Nephron (organoid): Measurements from ENCODE around the gene DUT.
A peak's percentile ranks its signal among the peaks of the same experiment; 100 is the strongest.

Experiments
- H3K27ac Mint-ChIP-seq, 3 experiments: 2 replicates each; pipeline ENCODE4 v1.8.0; 2020; ENCODE audit warnings: mixed read lengths in 3 of 3, mild to moderate bottlenecking in 2 of 3, moderate library complexity in 1 of 3
- H3K27me3 Mint-ChIP-seq: 2 replicates; pipeline ENCODE4 v1.8.0; 2021; ENCODE audit warnings: low read depth, mild to moderate bottlenecking, moderate library complexity, mixed read lengths
- H3K36me3 Mint-ChIP-seq: 2 replicates; pipeline ENCODE4 v1.8.0; 2020; ENCODE audit warnings: low read depth, mixed read lengths
- H3K4me1 Mint-ChIP-seq: 2 replicates; pipeline ENCODE4 v1.8.0; 2020; ENCODE audit warnings: mixed read lengths
- H3K4me3 Mint-ChIP-seq, 3 experiments: 2 replicates each; pipeline ENCODE4 v1.8.0; 2020; ENCODE audit warnings: mild to moderate bottlenecking in 3 of 3, mixed read lengths in 3 of 3, moderate library complexity in 2 of 3
- H3K9me3 Mint-ChIP-seq: 2 replicates; pipeline ENCODE4 v1.8.0; 2020; ENCODE audit warnings: mixed read lengths
- TF ChIP-seq, protein P1 (sequence below), 3 experiments: fragments of 200-600 bp; sonication (generic); IDR thresholded peaks; one replicate each; pipeline ENCODE4 v1.5.0; 2021; ENCODE audit warnings: antibody characterized with exemption in 3 of 3; ENCODE audit not compliant: unreplicated experiment in 3 of 3

DUT gene

DNA sequence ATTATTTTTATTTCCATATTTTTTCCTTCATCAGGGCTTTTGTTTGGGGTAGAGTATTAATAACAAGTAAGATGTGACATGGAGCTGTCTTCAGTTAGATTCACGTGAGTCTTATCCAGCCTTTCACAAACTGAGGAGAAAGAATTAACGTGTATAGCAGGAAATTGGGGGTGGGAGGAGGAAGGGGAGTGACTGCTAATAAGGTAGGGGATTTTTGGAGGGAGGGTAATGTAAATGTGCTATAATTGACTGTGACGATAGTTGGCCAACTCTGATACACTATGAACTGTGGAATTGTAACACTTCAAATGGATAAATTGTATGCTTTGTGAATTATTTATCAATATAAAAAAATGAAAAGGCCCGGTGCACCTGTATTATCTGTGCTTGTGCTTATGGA is 8.9 kb downstream of the DUT start:
- H3K9me3 Mint-ChIP-seq: no peaks in the 10 kb centered on the region
- TF ChIP-seq, protein P1, sequence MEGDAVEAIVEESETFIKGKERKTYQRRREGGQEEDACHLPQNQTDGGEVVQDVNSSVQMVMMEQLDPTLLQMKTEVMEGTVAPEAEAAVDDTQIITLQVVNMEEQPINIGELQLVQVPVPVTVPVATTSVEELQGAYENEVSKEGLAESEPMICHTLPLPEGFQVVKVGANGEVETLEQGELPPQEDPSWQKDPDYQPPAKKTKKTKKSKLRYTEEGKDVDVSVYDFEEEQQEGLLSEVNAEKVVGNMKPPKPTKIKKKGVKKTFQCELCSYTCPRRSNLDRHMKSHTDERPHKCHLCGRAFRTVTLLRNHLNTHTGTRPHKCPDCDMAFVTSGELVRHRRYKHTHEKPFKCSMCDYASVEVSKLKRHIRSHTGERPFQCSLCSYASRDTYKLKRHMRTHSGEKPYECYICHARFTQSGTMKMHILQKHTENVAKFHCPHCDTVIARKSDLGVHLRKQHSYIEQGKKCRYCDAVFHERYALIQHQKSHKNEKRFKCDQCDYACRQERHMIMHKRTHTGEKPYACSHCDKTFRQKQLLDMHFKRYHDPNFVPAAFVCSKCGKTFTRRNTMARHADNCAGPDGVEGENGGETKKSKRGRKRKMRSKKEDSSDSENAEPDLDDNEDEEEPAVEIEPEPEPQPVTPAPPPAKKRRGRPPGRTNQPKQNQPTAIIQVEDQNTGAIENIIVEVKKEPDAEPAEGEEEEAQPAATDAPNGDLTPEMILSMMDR (IDR thresholded peaks at IDR 0.05; ENCODE audit: unreplicated experiment in 3 of 3): no peak
- peaks cover 43% of the 10 kb centered on the region for H3K36me3 Mint-ChIP-seq
- H3K27me3 Mint-ChIP-seq: no peaks in the 10 kb centered on the region
- H3K4me3 Mint-ChIP-seq: no peak overlapping the region
- H3K4me1 Mint-ChIP-seq: peaks cover 5% of the 10 kb centered on the region
- no peak overlapping the region for H3K27ac Mint-ChIP-seq

DNA sequence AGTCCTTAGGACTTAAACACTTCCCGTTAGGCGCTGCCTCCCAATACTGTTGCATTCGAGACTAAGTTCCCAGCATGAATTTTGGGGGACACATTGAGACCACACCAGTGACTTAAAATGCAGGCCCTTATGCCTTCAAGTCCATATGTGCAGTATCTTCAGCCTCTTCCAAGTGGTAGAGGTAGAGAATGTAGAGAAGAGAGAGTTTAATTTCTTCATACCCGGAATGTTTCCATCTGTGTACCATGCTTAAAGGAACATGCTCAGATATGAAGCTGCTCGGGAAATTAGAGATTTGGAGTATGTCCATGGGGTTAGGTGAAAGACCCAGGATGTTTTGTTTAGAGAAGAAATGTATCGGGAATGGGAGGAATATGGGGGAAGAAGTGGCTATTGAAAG is 12.6 kb downstream of the DUT start:
- Mint-ChIP-seq H3K4me1 (no peaks in the 10 kb centered on the region), H3K9me3 (no peaks in the 10 kb centered on the region), H3K4me3 (no peak overlapping the region), H3K36me3 (peaks cover 34% of the 10 kb centered on the region), H3K27ac (no peak overlapping the region), H3K27me3 (no peaks in the 10 kb centered on the region)
- TF ChIP-seq, protein P1 (IDR thresholded peaks at IDR 0.05; ENCODE audit: unreplicated experiment in 3 of 3): no peak

GRCh38 chr15:48345516-48345915 is 14.3 kb downstream of the DUT start:
- TF ChIP-seq, protein P1 (IDR thresholded peaks at IDR 0.05; ENCODE audit: unreplicated experiment in 3 of 3): no peak
- Mint-ChIP-seq H3K4me1 (no peaks in the 10 kb centered on the region), H3K27me3 (no peaks in the 10 kb centered on the region), H3K27ac (no peak overlapping the region), H3K36me3 (peaks cover 24% of the 10 kb centered on the region), H3K9me3 (no peaks in the 10 kb centered on the region), H3K4me3 (no peak overlapping the region)

- TF ChIP-seq, protein P1 (IDR thresholded peaks at IDR 0.05; ENCODE audit: unreplicated experiment in 3 of 3): peak; percentile 83 to 87 (median 84)
- no peaks in the 10 kb centered on the region for H3K27me3 Mint-ChIP-seq
- peak overlapping the region in 1 of 3 experiments; percentile 0 for H3K27ac Mint-ChIP-seq
- no peak overlapping the region for H3K4me3 Mint-ChIP-seq
- no peaks in the 10 kb centered on the region for H3K36me3 Mint-ChIP-seq
- H3K4me1 Mint-ChIP-seq: peaks cover 28% of the 10 kb centered on the region
- H3K9me3 Mint-ChIP-seq: no peaks in the 10 kb centered on the region
Measured at GRCh38 chr15:48352474-48353072, 21.3 kb downstream of the DUT start.

- peak overlapping the region; percentile 41 to 52 (median 41) for H3K27ac Mint-ChIP-seq
- no peaks in the 10 kb centered on the region for H3K9me3 Mint-ChIP-seq
- TF ChIP-seq, protein P1 (IDR thresholded peaks at IDR 0.05; ENCODE audit: unreplicated experiment in 3 of 3): no peak
- H3K4me1 Mint-ChIP-seq: peaks cover 41% of the 10 kb centered on the region
- no peak overlapping the region for H3K4me3 Mint-ChIP-seq
- H3K36me3 Mint-ChIP-seq: no peaks in the 10 kb centered on the region
- no peaks in the 10 kb centered on the region for H3K27me3 Mint-ChIP-seq
Measured at GRCh38 chr15:48354694-48355303, 23.6 kb downstream of the DUT start.

DNA sequence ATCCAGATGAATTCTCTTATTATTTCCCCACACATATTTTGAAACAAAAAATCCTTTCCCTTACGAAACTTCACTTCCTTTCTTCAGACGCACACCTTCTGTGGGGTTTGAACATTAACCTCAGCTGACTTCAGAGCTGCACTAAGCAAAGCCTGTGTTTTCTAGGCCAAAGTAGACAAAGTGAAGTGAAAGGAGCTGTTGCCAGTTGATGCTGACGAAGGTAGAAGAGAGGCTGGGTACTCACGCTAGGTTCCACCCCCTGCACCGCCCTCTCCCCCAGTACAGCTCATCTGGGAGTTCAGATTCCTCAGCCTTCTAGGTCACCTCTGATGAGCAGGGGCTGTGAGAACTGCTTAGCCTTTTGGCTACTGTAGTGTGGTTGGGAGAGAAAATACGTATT is 24.1 kb downstream of the DUT start:
- Mint-ChIP-seq H3K36me3 (no peaks in the 10 kb centered on the region), H3K27ac (peak overlapping the region; percentile 37 to 52 (median 41)), H3K4me1 (peaks cover 41% of the 10 kb centered on the region), H3K9me3 (no peaks in the 10 kb centered on the region), H3K27me3 (no peaks in the 10 kb centered on the region), H3K4me3 (no peak overlapping the region)
- TF ChIP-seq, protein P1 (IDR thresholded peaks at IDR 0.05; ENCODE audit: unreplicated experiment in 3 of 3): no peak
